Measurements from ENCODE around the gene RNASE3.
"Not testable (repeated sequence)": the region's sequence is repeated elsewhere in the genome, so short reads cannot be mapped to it uniquely, and the experiment has no call there.

Gene RNASE3

DNA sequence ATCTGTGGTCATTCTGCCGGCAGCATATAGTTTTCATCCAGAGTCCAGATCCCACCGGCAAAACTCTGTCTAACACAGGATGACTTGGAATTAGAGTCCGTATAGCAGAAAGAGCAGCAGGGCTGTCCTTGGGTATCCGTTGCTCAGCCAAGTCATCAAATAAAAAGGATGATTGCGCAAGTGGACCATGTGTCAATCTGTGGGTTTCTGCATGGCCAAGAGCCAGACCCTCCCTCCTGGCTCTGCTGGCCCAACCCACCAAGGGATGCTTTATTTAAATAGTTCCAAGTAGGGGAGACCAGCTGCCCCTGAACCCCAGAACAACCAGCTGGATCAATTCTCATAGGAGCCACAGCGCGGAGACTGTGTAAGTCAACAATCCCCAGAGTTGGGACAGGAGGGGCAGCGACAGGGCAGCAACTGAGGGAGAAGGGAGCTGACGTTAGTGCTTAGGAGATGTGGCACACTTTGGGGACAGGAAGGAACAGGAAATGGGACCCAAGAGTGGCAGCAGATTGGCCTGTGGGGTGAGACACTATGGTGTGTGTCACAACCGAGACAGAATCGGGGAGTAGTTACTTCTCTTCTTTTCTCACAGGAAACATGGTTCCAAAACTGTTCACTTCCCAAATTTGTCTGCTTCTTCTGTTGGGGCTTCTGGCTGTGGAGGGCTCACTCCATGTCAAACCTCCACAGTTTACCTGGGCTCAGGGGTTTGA is 28.0 kb downstream of the RNASE3 start:
- not testable (repeated sequence) for DNase-seq

DNA sequence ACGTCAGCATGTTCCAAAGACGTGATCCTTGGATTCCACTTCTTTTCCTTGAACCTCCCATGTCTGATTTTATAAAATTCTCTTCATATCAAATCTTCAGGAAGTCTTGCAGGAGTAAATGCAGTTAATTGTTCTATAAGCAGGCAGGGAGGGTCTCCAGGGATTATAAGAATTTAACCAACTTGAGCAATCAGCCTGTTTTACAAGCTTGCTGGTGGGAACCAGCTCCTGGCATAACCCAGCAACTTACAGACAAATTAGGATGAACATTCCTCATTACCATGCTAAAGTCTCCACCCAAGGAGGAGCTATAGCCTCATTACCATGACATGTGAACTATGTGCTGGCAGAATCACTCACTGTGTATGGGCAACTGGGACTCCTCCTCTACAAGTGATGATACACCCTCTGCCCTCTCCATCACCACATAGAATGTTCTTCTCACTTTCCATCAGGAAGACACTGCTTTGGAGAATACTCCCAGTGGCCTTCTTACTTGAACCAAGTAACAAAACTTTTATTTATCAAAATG is 32.6 kb downstream of the RNASE3 start:
- DNase-seq, result not testable (repeated sequence)

DNA sequence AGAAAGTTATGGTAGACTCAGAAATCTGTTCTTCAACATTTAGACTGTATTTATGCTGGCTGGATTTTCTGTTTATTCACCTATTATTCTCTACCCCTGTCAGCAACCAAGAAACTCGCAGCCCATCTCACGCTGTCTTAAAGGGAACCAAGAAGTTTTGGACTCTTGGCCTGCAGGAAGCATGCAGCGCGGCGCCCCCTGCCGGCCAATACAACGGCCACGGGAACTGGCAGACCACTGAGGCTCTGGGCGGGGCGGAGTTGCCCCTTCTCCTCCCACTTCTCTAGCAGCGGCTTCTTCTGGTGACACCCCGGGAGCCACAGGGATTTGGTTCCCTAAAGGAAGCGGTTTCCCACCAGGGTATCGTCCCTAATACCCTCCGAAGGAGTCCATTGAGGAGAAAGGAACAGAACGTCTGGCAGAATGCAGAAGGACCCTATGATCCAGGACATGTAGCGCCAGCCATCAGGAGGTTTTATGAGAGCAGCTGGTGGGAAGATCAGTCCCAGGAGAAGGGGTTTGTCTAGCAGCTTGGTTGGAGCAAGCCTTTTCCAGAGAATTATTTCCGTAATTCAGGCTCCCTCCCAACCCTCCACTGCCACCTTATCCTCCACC is 43.1 kb downstream of the RNASE3 start:
- DNase-seq, result no peak

DNA sequence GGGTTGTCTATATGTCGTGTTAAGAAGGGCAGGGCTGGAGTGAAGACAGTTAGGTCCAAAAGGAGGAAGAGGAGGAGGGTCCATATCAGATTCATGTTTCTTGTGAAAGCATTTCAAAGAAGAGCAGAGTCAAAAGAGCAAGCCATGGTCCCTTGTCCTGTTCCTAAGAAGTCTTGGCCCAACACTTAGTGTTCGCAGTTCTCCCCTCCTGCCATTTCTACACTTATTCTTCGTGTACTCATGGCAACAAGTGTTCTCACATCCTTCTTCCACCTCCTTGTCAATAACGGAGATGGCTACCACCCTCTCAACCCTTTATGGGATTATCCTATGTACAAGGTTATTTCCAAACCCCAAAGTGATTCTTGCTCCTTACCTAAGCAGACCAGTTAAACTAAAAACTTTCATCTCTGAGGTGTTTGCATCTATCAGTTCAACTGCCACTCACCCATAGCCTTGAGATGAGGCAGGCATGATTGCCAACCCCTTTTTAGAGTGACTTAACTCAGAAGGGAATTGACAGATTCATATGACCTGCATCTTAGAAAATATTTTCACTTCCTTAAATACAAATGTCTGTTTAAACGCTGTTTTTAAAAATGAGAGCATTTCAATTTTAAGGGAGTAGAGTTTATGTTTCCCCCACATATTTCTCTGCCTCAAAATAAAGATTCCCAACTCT is 44.3 kb downstream of the RNASE3 start:
- no peak for DNase-seq

Measured in NCI-H187 treated with DMSO at 0.1 percent for 48 hours (cell line).